Left colon (tissue), 2 donors: ENCODE data around the gene GALNT16. TPM values are rescaled to one million over a fixed set of nuclear protein-coding genes. Genes with fewer than 3 reads are reported as not detected.

Source experiments
- total RNA-seq, 2 donors: library from RNA; stranded (reverse); fragmentation: NEBNext Ultra II Directional; extraction: Animal tissue kit (Norgen Biotek cat#: 25700); gene quantifications; one replicate each; pipeline ENCODE4 v1.2.1, GENCODE V29; 2021
- donor health status: DM: no; HTN: no; CAD: no.
- donor health status: DM: yes; HTN: yes; CAD: no.

The GALNT16 gene
- total RNA-seq, 2 donors from 2014 or later: 1.3 to 1.7 TPM

Other genes with a start within 250 kb of the GALNT16 start
- gene DCAF5, start 107.0 kb upstream of the GALNT16 start, total RNA-seq: 10 to 100 TPM; 38.6 to 42.3 TPM
- gene EXD2, start 68.7 kb upstream of the GALNT16 start, total RNA-seq: 10 to 100 TPM; 24.3 to 25.1 TPM
- 100 to 1,000 TPM in 1 of 2 donors, 10 to 100 TPM in 1; 99.8 to 119 TPM for gene ERH, start 138.1 kb downstream of the GALNT16 start, total RNA-seq
- gene SLC39A9, start 138.5 kb downstream of the GALNT16 start, total RNA-seq: 10 to 100 TPM; 80.7 to 84.5 TPM
- under 1 TPM; 0.14 to 0.18 TPM for gene PLEKHD1, start 224.6 kb downstream of the GALNT16 start, total RNA-seq